EL (cell line): Measurements from ENCODE around the gene CDH13.

ENCODE experiments used
- DNase-seq: peaks from one replicate; pipeline ENCODE4 v3.0.0-alpha.2; 2016

Gene CDH13

DNA sequence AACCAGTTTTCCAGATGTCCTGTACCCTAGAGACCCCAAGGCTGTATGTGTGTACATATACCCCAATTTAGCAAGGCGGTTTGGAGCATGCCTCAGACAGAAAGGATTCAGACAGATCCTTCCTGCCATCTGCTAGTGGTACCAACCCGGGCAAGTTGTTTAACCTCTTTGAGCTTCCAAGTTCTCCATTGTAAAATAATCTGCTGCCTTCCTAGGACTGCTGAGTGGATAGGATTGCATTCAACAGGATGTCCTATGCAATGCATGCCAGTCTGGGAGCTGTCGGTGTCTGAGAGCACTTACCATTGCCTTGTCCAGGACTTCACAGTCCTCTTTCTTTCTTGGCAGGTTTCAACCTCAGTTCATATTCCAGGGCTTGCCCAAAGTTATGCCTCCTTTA lies 1.9 kb downstream of the CDH13 start:
- peak; percentile 34 for DNase-seq

GRCh38 chr16:82629441-82630027 lies 2.8 kb downstream of the CDH13 start:
- DNase-seq = peak; percentile 94

DNA sequence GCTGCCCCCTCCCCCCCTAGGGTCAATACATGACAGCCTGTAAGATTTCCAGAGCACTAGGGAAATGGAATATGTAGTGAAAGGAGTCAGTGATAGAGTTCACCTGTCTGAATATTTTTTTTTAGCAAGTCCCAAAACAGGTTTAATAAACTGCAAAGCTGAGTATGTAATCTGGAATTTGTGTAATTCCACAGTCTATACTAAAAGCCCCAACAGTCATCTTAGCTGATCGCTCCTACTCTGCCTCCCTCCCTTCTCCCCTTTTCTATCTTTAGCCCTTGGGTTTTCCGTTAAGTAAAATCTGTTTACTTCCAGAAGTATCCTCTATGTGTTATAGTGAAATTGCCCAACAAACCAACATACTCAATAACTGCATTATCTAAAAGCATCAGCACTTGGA lies 3.5 kb downstream of the CDH13 start:
- peak; percentile 57 for DNase-seq

DNA sequence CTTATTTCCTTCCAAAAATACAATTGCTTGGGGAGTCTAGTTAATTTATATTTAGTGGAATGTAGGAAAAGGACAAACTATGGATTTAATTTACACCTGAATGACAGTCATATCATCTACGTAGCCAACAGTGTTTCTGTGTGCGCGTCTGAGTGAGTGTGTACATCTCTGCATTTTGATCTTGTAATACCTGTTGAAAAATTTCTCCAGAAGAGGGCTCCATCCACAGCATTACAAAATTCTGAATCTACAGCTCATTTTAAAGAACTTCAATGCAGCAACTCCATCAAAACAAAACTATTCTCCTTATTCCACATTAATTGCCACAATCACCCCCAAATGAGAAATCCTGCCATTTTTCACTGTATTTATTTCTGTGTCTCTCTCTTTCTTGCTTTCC lies 3.9 kb downstream of the CDH13 start:
- peak; percentile 45 for DNase-seq

DNA sequence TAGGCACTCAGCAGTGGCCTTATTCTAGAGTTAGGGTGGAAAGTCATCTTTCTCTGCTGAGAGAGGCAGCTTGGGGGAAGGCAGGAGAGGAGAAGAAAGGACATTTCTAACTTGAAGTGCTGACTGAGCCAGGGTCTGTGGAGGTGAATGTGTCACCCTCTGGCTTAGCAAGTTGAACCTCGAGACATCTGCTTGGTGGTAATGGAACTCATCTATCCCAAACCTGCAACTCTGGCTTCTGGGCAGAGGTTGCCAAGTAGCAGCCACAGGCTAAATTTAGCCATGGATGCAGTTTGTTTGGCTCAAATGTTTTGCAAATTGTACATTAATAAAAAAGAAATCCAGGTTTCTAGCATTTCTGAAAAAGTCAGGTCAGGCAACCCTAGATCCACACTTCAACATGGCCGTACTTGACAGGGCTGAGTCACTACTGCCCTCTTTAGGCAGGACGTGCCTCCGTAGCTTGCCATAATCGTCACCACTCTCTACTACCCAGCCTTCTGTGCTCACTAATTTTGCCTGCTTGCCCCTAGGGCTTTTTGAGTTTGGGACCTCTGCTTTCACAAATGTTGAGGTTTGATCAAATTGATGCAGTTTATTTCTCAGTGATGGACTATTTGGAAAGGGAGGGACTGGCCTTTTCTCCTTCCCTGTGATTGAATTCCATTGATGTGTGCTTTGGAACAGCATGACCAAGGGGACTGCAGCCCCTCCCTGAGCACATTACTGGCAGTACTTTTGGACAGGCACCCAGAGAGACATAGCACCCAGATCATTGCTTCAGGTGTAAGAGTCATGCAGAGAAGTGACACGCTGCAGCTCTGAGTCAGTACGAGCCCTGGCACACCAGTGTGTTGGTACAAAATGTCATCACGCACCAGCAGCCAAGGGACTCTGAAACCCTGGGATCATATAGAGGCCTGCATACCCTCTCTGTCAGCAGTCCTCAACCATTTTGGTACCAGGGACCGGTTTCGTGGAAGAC lies 5.2 kb downstream of the CDH13 start:
- no peak for DNase-seq

DNA sequence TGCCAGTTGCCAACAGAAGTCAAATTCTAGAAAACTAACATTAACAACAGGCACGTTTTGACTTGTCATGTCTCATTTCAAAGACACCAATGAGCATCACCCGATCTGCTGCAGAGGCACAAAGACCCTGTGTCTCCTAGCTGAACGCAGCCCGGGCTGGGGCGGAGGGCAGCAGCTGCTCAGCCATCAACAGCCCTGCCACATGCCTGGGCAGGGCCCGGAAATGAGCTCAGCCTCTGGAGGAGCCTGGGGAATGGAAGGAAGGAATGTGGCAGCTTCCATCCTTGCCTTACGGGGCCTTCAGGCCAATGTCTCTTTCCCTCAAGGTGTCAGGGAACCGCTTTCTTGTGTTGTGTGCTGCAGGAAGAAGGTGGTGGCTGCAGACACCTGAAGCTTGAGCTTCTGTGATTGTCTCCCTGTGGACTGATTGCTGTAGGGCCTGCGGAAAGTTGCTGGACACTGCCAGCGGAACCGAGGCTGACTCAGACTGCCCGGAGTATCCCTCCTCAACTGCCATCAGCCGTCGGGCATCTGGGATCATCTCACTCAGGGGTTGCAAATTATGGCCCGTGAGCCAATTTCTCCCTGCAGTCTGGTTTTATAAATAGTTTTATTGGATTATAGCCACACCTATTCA lies 7.3 kb downstream of the CDH13 start:
- DNase-seq = peak; percentile 80

DNA sequence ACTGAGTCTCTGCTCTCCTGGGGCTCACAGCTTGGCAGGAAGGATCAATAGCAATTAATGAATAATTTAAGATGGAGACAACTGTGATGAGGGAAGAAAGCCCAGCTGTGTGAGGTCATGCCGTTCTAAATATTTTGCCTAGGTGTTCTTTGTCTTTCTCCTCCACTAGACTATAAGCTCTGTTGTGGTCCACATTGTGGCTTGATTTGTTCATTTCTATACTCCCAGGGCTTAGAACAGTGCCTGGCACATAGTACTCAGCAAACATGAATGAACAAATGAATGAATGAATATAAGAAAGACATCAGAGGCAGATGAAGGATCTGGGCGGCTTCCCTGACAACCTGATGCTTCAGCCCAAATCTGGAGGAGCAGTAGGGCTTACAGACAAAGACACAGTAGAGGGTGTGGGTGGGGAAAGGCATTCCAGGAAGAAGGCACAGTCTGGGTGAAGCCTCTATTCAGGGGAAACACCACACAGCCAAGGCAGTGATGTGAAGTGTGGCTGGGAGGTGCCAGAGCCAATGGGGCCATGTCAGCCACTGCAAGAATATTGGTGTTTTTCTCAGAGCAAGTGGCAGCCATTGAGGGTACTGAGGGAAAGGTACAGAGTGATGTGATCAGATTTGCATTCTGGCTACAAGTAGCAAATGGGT lies 8.3 kb downstream of the CDH13 start:
- no peak for DNase-seq

DNA sequence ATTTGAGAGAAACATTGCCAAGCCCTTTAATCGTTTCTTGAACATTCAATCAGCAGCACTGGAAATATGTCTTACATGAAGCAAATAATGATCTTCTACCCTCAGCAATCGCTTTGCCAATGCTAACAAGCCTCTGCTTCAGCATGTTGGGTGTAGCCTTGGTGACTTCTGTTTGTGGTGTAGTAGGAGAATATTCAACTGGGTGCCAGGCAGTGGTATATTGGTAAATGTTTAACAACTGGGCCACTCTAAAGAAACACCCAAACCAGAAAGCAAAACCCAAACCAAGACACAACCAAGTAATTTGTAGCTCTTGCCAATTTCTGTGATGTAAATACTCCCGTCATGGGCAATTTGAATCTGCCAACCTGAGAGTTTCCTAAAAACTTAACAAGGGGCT lies 9.7 kb downstream of the CDH13 start:
- no peak for DNase-seq

DNA sequence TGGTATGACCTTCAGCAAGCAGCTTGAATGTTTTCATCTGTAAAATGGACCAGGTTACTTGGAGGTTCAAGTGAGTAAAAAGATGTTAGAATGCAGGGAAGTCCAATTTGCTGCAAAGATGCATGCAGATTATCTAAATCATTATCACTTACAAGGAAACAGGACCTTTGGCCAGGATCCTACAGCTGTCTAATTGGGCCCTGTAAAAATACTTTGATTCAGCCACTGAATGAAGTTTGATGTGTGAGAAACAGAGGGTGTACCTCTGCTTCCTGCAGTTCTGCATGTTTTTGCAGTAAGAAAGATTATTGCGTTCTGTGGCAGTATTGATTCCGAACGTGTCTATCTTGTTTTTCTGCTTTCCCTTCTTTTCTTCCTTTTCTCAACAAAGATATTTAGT lies 10.2 kb downstream of the CDH13 start:
- DNase-seq = no peak

DNA sequence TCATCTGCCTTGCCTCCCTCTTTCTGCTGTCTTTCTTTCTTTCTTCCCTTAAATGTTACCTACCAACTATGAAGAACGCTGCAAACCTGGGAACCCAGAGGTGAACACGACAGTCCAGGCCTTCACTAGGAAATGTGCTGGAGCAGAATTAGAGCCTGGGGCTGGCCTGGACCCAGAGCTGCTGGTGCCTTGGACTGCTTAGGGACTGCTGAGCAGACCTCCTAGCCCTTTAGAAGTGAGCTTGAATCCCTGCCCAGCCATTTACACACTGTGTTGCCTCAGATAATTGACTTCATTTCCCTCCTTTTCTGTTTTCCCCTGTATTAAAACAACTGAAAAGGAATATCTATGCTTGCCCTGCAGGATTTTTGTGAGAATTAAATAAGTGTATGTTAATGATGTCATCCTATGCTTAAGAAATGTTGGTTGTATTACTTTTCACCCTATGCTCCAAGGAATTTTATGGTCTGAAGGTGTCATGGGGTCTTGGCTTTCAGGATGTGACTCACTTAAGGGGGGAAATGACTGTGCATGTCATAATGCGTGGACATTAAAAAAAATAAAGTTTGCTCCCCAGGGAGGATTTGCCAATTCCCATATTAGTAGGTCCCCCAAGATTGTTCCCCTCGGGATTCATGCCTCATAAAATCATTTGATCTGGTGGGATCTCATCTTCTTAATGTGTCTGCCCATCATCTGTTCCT lies 11.5 kb downstream of the CDH13 start:
- peak; percentile 95 for DNase-seq

DNA sequence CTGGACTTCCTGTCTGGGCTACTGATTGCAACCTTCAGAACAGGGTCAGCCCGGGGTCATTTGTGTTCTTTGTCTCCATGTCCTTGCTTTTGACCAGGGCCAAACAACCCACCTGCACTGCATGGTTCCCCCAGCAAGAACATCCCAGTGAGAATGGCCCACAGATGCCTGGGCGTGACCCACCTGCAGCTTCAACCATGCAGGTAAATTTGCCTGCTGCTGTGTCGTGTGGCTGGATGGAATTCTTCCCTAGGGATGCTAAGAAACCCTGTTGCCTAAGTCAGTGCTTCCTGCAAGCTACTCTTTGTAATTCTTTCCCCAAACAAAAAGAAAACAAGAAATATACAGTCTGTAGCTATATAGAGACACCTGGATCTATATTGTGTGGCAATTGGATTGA lies 12.5 kb downstream of the CDH13 start:
- no peak for DNase-seq

DNA sequence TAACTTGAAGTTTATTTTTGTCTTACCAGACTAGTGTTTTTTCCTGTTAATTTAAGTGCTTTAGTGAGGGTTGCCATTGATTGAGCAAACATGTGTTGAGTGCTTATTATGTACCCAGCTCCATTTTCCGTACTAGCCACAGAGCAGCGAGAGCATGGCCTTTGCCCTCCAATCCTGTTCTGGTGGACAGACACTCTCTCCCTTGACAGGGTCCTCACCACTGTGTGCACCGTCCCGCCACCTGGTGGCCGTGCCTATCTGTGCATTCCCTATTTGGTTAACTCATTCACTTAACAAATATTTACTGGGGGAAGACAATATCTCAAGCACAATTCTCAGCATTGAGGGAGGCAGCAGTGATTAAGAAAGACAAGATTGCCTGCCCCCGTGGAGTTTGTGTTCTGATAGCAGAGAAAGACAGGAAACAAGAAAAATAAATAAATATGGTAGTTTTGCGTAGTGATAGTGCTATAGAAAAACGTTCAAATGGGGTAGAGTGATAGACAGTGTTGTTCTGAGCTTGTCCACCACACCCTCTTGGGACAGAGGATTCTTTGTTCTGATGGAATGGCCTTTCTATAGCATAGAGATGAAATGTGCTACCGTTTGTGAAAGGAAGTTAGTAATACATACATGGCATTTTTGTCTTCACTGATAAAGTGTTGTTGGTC lies 13.0 kb downstream of the CDH13 start:
- peak; percentile 73 for DNase-seq

DNA sequence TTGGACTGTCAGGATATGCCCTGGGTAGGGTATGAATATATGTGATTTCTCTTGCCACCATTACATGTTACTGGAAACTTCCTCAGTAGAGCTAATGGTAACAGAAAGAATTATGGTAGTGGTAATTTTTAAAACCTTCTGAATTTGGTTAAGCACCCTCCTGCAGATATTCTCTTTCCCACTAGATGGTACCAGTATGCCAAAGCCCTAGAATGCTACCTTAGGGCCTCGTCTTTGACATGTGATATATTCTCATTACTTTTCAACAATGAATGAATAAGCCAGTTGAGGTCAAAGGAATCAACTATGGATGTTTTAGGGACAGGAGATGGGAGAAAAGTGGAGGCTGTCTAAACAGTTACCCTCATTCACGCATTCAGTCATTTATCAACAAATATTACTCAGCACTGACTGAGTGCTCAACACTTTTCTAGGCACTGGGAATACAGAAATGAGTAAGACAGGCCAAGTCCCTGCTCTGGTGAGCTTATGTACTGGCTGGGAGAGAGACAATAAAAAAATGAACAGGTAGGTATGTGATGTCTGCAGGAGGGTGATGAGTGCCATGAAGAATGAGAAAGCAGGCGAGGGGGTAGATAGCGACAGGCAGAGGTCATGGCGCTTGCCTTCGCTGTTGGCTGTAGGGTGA lies 14.7 kb downstream of the CDH13 start:
- peak; percentile 57 for DNase-seq

- no peak for DNase-seq
Observed at GRCh38 chr16:82643136-82643535, 16.4 kb downstream of the CDH13 start.

GRCh38 chr16:82643936-82644630 lies 17.3 kb downstream of the CDH13 start:
- DNase-seq = no peak

DNA sequence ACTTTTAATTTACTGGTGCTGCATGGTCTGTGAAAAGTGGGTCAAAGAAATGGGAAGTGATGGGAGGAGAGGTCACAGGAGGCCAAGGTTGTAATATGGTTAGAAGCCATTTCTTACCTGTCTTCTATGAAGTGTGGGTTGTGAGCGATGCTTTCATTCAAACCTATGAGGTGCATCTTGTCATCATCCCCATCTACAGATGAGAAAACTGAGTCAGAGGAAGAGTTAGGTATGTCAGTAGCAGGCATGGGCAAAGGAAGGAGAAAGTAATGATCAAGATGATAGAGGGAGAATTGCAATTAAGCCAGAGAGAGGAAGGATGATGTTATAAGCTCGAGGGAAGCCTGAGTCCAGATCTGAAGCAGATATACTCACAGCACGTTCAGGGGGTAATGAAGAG lies 19.7 kb downstream of the CDH13 start:
- no peak for DNase-seq

DNA sequence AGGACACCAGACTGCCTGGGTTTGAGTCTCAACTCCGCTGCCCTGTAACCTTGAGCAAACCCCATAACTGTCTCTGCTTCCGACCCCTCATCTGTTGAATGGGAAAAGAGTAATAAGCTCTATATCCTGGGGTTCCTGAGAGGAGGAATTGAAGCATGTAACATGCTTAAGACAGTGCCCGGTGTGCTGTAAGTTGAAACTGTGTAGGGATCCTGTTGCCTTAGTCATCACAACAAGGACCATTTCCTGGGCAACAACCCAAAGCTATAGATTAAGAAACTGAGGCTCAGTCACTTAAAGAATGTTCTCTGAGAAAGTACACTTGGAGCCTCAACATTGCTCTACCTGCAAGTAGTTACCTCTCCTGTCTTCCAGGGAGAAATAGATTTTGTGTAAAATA lies 23.0 kb downstream of the CDH13 start:
- DNase-seq = no peak

DNA sequence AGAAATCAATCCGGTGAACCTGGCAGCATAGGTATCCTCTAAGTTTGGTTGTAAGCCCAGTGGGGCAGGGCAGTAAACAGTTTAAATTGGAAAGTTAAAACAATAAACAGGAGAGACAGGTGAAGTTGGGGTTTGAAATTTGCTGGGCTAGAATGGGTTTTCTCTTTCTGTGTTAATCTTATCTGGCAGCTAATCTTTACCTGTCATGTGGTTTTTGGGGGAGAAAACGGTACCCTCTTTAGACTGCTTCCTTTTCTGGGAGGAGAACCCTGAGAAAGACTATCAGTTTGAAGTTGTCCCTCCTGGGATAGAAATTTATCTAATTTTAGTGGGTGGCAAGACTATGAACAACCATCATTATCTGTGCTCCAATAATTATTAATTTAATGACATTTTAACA lies 24.0 kb downstream of the CDH13 start:
- no peak for DNase-seq

- no peak for DNase-seq
Observed at GRCh38 chr16:82651921-82652601, 25.3 kb downstream of the CDH13 start.

GRCh38 chr16:82652826-82653225 lies 26.1 kb downstream of the CDH13 start:
- no peak for DNase-seq
